ENCODE data around the gene PKIB. TPM values are rescaled to one million over a fixed set of nuclear protein-coding genes. Genes with fewer than 3 reads are reported as not detected.

Gene PKIB
- total and polyA plus RNA-seq, 2 donors from 2014 or later, result 5.1 to 5.3 TPM

GRCh38 chr6:122623279-122623678 is 13.1 kb downstream of the PKIB start:
- Histone ChIP-seq H3K4me1 (ENCODE audit: control insufficient read depth in 2 of 3, insufficient read depth in 2 of 3, low read depth in 1 of 3, low read length in 3 of 3) (no peaks in the 10 kb centered on the region), H3K36me3 (ENCODE audit: control insufficient read depth in 2 of 3, insufficient read depth in 3 of 3, low read length in 3 of 3) (no peaks in the 10 kb centered on the region), H3K9me3 (ENCODE audit: control insufficient read depth in 2 of 3, insufficient read depth in 1 of 3, low read length in 3 of 3) (no peaks in the 10 kb centered on the region), H3K27me3 (ENCODE audit: control insufficient read depth, insufficient read depth, low read length) (no peaks in the 10 kb centered on the region), H3K27ac (ENCODE audit: low read depth in 2 of 2, low read length in 2 of 2) (no peak overlapping the region), H3K4me3 (ENCODE audit: low read length in 3 of 3) (no peak overlapping the region), H3K9ac (ENCODE audit: low read length in 3 of 3) (no peak overlapping the region)
- DNase-seq (no peak), FAIRE-seq (no peak)
- TF ChIP-seq, protein P1, sequence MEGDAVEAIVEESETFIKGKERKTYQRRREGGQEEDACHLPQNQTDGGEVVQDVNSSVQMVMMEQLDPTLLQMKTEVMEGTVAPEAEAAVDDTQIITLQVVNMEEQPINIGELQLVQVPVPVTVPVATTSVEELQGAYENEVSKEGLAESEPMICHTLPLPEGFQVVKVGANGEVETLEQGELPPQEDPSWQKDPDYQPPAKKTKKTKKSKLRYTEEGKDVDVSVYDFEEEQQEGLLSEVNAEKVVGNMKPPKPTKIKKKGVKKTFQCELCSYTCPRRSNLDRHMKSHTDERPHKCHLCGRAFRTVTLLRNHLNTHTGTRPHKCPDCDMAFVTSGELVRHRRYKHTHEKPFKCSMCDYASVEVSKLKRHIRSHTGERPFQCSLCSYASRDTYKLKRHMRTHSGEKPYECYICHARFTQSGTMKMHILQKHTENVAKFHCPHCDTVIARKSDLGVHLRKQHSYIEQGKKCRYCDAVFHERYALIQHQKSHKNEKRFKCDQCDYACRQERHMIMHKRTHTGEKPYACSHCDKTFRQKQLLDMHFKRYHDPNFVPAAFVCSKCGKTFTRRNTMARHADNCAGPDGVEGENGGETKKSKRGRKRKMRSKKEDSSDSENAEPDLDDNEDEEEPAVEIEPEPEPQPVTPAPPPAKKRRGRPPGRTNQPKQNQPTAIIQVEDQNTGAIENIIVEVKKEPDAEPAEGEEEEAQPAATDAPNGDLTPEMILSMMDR (IDR thresholded peaks at IDR 0.05; ENCODE audit: borderline replicate concordance, extremely low read depth, insufficient read depth), result no peak
- intact Hi-C loops (cut with DNase I), result no loop called here

GRCh38 chr6:122624853-122625252 is 14.6 kb downstream of the PKIB start:
- H3K36me3 ChIP-seq (ENCODE audit: control insufficient read depth in 2 of 3, insufficient read depth in 3 of 3, low read length in 3 of 3), result no peaks in the 10 kb centered on the region
- no peaks in the 10 kb centered on the region for H3K27me3 ChIP-seq (ENCODE audit: control insufficient read depth, insufficient read depth, low read length)
- H3K4me1 ChIP-seq (ENCODE audit: control insufficient read depth in 2 of 3, insufficient read depth in 2 of 3, low read depth in 1 of 3, low read length in 3 of 3), result no peaks in the 10 kb centered on the region
- no peak overlapping the region for H3K9ac ChIP-seq (ENCODE audit: low read length in 3 of 3)
- TF ChIP-seq, protein P1 (IDR thresholded peaks at IDR 0.05; ENCODE audit: borderline replicate concordance, extremely low read depth, insufficient read depth), result no peak
- H3K4me3 ChIP-seq (ENCODE audit: low read length in 3 of 3), result no peak overlapping the region
- intact Hi-C loops (cut with DNase I), result no loop called here
- DNase-seq, result no peak
- no peak for FAIRE-seq
- no peaks in the 10 kb centered on the region for H3K9me3 ChIP-seq (ENCODE audit: control insufficient read depth in 2 of 3, insufficient read depth in 1 of 3, low read length in 3 of 3)
- H3K27ac ChIP-seq (ENCODE audit: low read depth in 2 of 2, low read length in 2 of 2), result no peak overlapping the region

DNA sequence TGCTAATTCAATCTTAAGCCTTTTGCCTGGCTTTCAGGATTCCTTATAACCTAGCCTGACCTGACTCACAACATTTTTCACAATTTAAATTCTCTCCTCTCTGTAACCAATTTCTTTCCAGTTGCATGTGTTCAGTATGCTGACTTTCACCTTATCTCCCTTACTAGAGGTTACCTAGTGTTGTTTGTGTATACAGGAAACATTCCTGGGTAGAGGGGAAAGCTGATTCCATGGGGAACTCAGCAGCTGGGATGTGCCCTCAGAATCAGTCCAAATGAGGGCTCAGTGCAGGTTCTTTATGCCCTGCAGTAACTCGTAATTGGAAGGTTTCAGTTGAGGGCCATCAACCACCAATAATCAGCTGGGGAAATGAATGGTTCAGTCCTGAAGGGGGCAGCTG is 18.5 kb downstream of the PKIB start:
- no peak overlapping the region for H3K9ac ChIP-seq (ENCODE audit: low read length in 3 of 3)
- H3K27me3 ChIP-seq (ENCODE audit: control insufficient read depth, insufficient read depth, low read length), result no peaks in the 10 kb centered on the region
- no peaks in the 10 kb centered on the region for H3K4me1 ChIP-seq (ENCODE audit: control insufficient read depth in 2 of 3, insufficient read depth in 2 of 3, low read depth in 1 of 3, low read length in 3 of 3)
- H3K9me3 ChIP-seq (ENCODE audit: control insufficient read depth in 2 of 3, insufficient read depth in 1 of 3, low read length in 3 of 3), result no peaks in the 10 kb centered on the region
- DNase-seq (no peak), FAIRE-seq (no peak)
- H3K27ac ChIP-seq (ENCODE audit: low read depth in 2 of 2, low read length in 2 of 2), result no peak overlapping the region
- TF ChIP-seq, protein P1 (IDR thresholded peaks at IDR 0.05; ENCODE audit: borderline replicate concordance, extremely low read depth, insufficient read depth), result no peak
- intact Hi-C loops (cut with DNase I), result no loop called here
- H3K4me3 ChIP-seq (ENCODE audit: low read length in 3 of 3), result no peak overlapping the region
- no peaks in the 10 kb centered on the region for H3K36me3 ChIP-seq (ENCODE audit: control insufficient read depth in 2 of 3, insufficient read depth in 3 of 3, low read length in 3 of 3)

GRCh38 chr6:122631571-122632249 is 21.5 kb downstream of the PKIB start:
- Histone ChIP-seq H3K27ac (ENCODE audit: low read depth in 2 of 2, low read length in 2 of 2) (no peak overlapping the region), H3K9me3 (ENCODE audit: control insufficient read depth in 2 of 3, insufficient read depth in 1 of 3, low read length in 3 of 3) (no peaks in the 10 kb centered on the region), H3K36me3 (ENCODE audit: control insufficient read depth in 2 of 3, insufficient read depth in 3 of 3, low read length in 3 of 3) (no peaks in the 10 kb centered on the region), H3K4me1 (ENCODE audit: control insufficient read depth in 2 of 3, insufficient read depth in 2 of 3, low read depth in 1 of 3, low read length in 3 of 3) (no peaks in the 10 kb centered on the region), H3K9ac (ENCODE audit: low read length in 3 of 3) (no peak overlapping the region), H3K27me3 (ENCODE audit: control insufficient read depth, insufficient read depth, low read length) (no peaks in the 10 kb centered on the region), H3K4me3 (ENCODE audit: low read length in 3 of 3) (no peak overlapping the region)
- TF ChIP-seq, protein P1 (IDR thresholded peaks at IDR 0.05; ENCODE audit: borderline replicate concordance, extremely low read depth, insufficient read depth), result no peak
- no peak for FAIRE-seq
- DNase-seq, result no peak
- intact Hi-C loops (cut with DNase I), result no loop called here
